Right lobe of liver (tissue), 6 donors: ENCODE measurements around the gene SHQ1. TPM values are rescaled to one million over a fixed set of nuclear protein-coding genes. Genes with fewer than 3 reads are reported as not detected.

Source experiments
- ATAC-seq, 4 donors: fragments of 200-7000 bp; cut with Tn5 transposase; one replicate each; pipeline ENCODE4 v1.9.1; 2020; ENCODE audit warnings: mild to moderate bottlenecking in 4 of 4, moderate library complexity in 4 of 4
- DNase-seq, 3 donors: peaks; one replicate each; pipeline ENCODE4 v3.0.0-alpha.2; 2020
- H3K27ac ChIP-seq, 3 donors: fragments of 200-600 bp; one replicate each; pipeline ENCODE4 v1.8.0; 2022
- H3K27me3 ChIP-seq, 2 donors: fragments of 200-600 bp; one replicate each; pipeline ENCODE4 v1.8.0; 2022
- H3K36me3 ChIP-seq, 4 donors: fragments of 200-600 bp; sonication (generic) in 1 of 4; one replicate each; pipeline versions ENCODE4 v1.5.1 to v1.8.0; 2017 to 2022; ENCODE audit warnings: control low read depth in 1 of 4
- H3K4me1 ChIP-seq, 4 donors: fragments of 200-600 bp; sonication (generic) in 1 of 4; one replicate each; pipeline versions ENCODE4 v1.5.1 to v1.8.0; 2017 to 2022; ENCODE audit warnings: control low read depth in 1 of 4
- H3K4me3 ChIP-seq, 3 donors: fragments of 200-600 bp; one replicate each; pipeline ENCODE4 v1.8.0; 2022
- H3K9me3 ChIP-seq, 4 donors: fragments of 200-600 bp; sonication (generic) in 1 of 4; one replicate each; pipeline versions ENCODE4 v1.5.1 to v1.8.0; 2017 to 2022; ENCODE audit warnings: control low read depth in 1 of 4
- POLR2A ChIP-seq: fragments of 450-650 bp; IDR thresholded peaks from one replicate; pipeline ENCODE4 v1.6.1; 2017; ENCODE audit warnings: antibody characterized with exemption, mild to moderate bottlenecking
- WGBS: methylation state at CpG from one replicate; pipeline ENCODE4 v1.1.6; 2018; ENCODE audit warnings: low coverage, low lambda C conversion rate; ENCODE audit not compliant: insufficient coverage; ENCODE audit errors: missing lambda C conversion rate; 5-methylcytosine and 5-hydroxymethylcytosine counted together
- intact Hi-C, 2 donors: fragments of 100-400 bp; cut with DNase I; formaldehyde crosslinking; loops; one replicate each; pipeline versions ENCODE4 v1.11.2 to v1.14.1; 2022
- total RNA-seq, 6 experiments: library from RNA; depleted of rRNA in 2 of 6; stranded (reverse); fragments of >200 nt in 2 of 6; fragmentation: NEBNext Ultra II Directional in 3 of 6; extraction: Animal tissue kit (Norgen Biotek cat#: 25700) in 3 of 6; gene quantifications; one replicate each; pipeline versions ENCODE4 v1.1.0 to v1.2.4, GENCODE V29; 2016 to 2023
- TF ChIP-seq, protein P1 (sequence below), 4 donors: fragments of 200-600 bp in 3 of 4; fragments of 450-650 bp in 1 of 4; IDR thresholded peaks; one replicate each; pipeline versions ENCODE4 v1.5.1 to v1.8.0; 2016 to 2022; ENCODE audit warnings: antibody characterized with exemption in 4 of 4, mild to moderate bottlenecking in 2 of 4
- donor health status: DM: no; HTN: yes; CAD: no.
- donor health status: DM: no; HTN: no; CAD: no.
- donor health status: DM: no; HTN: no; CAD: no.
- donor health status: DM: no; HTN: yes; CAD: no.
- donor health status: DM: no; HTN: yes; CAD: no.

Gene SHQ1
- total RNA-seq, 6 experiments from 2014 or later = 5.1 to 9.9 (median 7.9) TPM

- Histone ChIP-seq H3K27ac (no peak overlapping the region), H3K36me3 (no peaks in the 10 kb centered on the region), H3K4me3 (no peak overlapping the region), H3K27me3 (no peaks in the 10 kb centered on the region), H3K9me3 (no peaks in the 10 kb centered on the region), H3K4me1 (peaks cover 0 to 4% (median 0%) of the 10 kb centered on the region in 4 donors)
- TF ChIP-seq, protein P1, sequence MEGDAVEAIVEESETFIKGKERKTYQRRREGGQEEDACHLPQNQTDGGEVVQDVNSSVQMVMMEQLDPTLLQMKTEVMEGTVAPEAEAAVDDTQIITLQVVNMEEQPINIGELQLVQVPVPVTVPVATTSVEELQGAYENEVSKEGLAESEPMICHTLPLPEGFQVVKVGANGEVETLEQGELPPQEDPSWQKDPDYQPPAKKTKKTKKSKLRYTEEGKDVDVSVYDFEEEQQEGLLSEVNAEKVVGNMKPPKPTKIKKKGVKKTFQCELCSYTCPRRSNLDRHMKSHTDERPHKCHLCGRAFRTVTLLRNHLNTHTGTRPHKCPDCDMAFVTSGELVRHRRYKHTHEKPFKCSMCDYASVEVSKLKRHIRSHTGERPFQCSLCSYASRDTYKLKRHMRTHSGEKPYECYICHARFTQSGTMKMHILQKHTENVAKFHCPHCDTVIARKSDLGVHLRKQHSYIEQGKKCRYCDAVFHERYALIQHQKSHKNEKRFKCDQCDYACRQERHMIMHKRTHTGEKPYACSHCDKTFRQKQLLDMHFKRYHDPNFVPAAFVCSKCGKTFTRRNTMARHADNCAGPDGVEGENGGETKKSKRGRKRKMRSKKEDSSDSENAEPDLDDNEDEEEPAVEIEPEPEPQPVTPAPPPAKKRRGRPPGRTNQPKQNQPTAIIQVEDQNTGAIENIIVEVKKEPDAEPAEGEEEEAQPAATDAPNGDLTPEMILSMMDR (IDR thresholded peaks at IDR 0.05) = no peak
- TF ChIP-seq POLR2A = no peak
- DNase-seq (no peak), ATAC-seq (no peak)
- intact Hi-C loops = no loop called here
- 100% methylated on average over 2 of the region's 2 CpGs for WGBS
These were observed 93.7 kb downstream of the SHQ1 start for GRCh38 chr3:72754582-72754981.

GRCh38 chr3:72753495-72753894 lies 94.8 kb downstream of the SHQ1 start:
- Histone ChIP-seq H3K4me1 (peaks cover 0 to 4% (median 0%) of the 10 kb centered on the region in 4 donors), H3K9me3 (no peaks in the 10 kb centered on the region), H3K36me3 (no peaks in the 10 kb centered on the region), H3K27me3 (no peaks in the 10 kb centered on the region), H3K27ac (no peak overlapping the region), H3K4me3 (no peak overlapping the region)
- DNase-seq (no peak), ATAC-seq (peak; percentile 47 to 73 (median 70))
- WGBS = 45% methylated on average over 1 of the region's 5 CpGs
- no peak for TF ChIP-seq POLR2A
- TF ChIP-seq, protein P1 (IDR thresholded peaks at IDR 0.05) = no peak
- intact Hi-C loops = no loop called here

DNA sequence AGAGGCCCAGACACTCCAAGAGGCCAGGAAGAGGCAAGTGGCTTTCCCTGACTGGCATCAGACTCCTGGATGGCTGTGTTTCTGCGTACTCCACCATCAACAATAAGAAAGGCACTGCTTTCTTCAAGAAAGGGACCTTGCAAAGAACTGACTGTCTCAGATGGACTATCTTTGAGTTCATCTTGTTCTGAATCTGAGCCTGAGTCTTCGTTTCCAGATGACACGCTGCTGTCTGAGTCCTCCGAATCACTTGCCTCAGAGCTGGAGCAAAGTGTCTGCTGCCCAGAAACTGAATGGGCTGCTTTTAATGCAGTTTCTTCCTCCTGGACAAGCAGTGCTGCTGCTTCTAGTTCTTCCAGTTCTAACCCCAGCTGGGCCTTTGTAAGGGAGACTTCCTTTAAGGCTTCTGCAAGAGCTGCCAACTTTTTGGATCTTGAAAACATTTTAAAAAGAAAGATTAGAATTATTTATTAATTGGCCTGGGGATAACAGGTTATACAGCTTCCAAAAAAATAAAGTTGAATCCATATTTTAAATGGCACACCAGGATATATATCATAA lies 97.8 kb downstream of the SHQ1 start:
- no peaks in the 10 kb centered on the region for H3K36me3 ChIP-seq

GRCh38 chr3:72748659-72749058 lies 99.6 kb downstream of the SHQ1 start:
- no peaks in the 10 kb centered on the region for H3K27me3 ChIP-seq
- peaks cover 0 to under 1% (median 0%) of the 10 kb centered on the region in 4 donors for H3K4me1 ChIP-seq
- 62% methylated on average over 2 of the region's 6 CpGs for WGBS
- intact Hi-C loops = no loop called here
- no peaks in the 10 kb centered on the region for H3K36me3 ChIP-seq
- no peak overlapping the region for H3K4me3 ChIP-seq
- DNase-seq (no peak), ATAC-seq (no peak)
- no peaks in the 10 kb centered on the region for H3K9me3 ChIP-seq
- H3K27ac ChIP-seq = no peak overlapping the region
- TF ChIP-seq POLR2A = no peak
- TF ChIP-seq, protein P1 (IDR thresholded peaks at IDR 0.05) = no peak

More for the DNA sequence above, 97.8 kb downstream of the SHQ1 start:
- intact Hi-C loops = no loop called here
- ATAC-seq (no peak), DNase-seq (no peak)
- Histone ChIP-seq H3K4me3 (no peak overlapping the region), H3K27ac (no peak overlapping the region), H3K27me3 (no peaks in the 10 kb centered on the region), H3K9me3 (no peaks in the 10 kb centered on the region), H3K4me1 (peaks cover 0 to 4% (median 0%) of the 10 kb centered on the region in 4 donors)
- TF ChIP-seq, protein P1 (IDR thresholded peaks at IDR 0.05) = no peak
- no peak for TF ChIP-seq POLR2A
- 94% methylated on average over 3 of the region's 4 CpGs for WGBS
